GM21786 (cell line): ENCODE data around the gene RTN1.
"Not testable (repeated sequence)": the region's sequence is repeated elsewhere in the genome, so short reads cannot be mapped to it uniquely, and the experiment has no call there.

Source experiments
- ATAC-seq: cut with Tn5 transposase; IDR thresholded peaks from one replicate; pipeline ENCODE4 v1.9.1; 2021; ENCODE audit not compliant: unreplicated experiment

RTN1 gene

DNA sequence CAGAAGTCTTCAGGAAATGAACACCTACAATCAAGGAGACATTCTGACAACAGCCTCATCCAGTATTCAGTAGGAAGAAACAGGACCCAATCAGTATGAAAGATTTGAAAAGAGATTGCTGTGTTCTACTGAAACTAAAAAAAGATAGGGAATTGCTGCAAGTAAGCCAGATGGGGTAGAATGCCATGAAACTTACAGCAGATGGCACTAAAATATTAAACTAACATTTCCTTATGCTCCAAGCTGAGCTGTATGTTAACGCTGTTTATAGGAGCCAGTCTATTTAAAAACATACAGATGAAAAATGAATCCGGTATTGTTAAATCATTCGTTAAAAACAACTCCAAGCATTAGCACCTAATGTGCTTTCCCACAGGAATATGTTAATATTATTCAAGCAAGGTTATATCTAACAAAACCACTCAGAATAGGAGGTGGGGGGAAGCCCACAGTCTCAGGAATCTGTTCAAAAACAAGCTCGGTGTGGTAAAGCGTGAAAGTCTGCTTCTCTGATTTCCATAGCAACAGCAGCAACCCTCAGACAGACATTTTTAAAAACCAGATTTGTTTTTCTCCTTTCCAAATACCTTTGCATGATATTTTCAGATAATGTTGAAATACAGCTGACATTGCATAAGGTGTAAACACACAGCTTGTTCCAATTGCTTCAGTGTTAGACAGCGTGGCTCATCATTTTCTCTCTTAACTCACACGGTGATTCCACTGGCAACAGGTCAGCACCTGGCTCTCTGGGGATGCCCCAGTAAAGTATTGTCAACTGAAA lies 162.6 kb downstream of the RTN1 start:
- no peak for ATAC-seq

DNA sequence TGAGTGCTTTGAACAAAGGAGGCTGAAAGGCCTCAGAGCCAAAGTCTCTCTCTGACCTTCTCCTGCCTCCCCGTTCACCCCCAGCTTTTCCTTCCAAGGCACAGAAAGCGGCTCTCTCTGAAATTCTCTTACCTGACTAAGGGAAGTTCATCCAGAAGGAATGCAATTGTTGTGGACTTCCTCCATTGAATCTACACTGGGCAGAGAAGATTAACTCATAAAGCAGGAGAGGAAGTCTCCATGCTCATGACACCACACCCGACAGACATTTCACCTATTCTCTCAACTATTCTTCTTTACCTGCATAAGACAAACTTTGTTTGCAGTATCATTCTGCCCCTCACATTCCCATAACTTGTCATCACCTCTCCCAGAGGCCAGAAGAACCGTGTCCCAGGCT lies 164.7 kb downstream of the RTN1 start:
- ATAC-seq: no peak

DNA sequence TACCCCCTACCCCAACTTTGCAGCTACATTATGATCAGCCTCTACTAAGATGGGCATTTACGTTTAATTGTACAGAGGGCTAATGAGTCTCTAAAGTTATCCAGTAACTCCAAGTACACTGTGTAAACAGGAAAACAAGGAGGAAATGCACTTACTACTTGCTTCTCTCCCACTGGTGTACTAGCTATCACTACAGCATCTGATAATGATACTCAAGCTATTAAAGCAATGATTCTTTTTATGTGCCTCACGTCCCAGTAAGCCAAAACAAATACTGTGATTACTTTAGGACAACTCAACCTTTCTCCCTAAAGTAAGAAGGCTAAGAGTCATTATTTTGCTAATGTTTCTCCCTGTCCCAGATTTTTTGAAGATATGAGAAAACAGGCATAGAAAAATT lies 165.3 kb downstream of the RTN1 start:
- no peak for ATAC-seq

DNA sequence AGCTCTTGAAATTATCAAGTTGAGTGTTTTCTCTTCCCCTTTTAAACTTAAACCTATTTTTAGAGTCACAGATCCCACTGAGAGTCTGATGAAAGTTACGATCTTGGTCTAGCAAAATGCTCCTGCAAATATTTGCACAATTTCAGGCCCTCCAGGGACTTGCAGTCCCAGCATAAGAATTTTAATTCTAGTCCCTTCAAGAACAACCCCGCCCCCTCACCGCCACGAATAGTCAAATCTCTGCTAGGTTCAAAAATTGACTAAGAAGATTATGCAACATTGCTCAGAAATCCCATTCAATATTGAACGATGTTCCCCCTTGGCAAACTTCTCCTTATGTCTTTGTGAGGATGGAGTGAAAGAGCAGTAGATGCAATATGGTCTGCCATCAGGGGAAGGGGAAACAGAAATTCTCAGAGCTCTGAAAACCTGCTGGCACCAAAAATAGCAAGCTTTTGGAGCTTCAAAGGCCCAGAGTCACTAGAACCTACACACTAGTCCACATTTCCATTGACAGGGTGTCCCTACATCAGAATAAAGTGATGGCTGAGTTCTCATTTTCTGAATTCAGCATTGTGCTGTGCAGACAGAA lies 166.4 kb downstream of the RTN1 start:
- no peak for ATAC-seq

DNA sequence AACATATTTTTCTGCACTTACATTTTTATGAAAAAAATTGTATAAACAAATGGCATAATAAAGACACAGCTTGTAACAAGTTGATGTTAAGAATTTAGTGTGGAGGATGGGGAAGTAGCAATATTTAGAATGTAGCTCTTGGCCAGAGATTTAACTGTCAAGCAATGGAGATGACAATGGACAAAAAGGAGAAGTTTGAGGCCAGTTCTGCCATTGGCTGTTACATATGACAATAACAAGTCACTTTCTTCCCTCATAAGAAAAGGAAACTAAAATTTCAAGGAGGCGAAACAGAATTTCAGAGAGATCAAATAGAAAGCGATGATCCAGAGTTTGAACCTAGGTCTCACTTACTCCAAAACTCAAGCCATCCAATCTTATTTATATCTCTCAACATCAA lies 171.1 kb downstream of the RTN1 start:
- ATAC-seq: no peak

DNA sequence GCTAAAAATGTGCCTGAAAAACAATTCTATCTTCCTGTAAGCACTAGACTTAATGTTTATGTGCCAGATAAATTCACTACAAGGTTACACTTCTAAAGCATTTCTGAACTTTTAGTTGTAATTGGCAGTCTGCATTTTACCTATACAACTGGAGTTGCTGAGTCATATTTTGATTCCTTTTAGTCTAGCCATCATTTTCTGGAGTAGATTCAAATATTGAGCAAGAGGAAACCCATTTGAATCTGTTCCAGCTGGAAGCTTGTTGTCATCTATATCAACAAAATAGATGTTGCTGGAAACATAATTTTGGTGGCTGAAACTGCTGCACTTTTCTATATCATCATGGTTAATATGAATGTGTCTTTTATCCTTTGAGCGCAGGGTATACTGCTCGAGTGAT lies 171.8 kb downstream of the RTN1 start:
- no peak for ATAC-seq

DNA sequence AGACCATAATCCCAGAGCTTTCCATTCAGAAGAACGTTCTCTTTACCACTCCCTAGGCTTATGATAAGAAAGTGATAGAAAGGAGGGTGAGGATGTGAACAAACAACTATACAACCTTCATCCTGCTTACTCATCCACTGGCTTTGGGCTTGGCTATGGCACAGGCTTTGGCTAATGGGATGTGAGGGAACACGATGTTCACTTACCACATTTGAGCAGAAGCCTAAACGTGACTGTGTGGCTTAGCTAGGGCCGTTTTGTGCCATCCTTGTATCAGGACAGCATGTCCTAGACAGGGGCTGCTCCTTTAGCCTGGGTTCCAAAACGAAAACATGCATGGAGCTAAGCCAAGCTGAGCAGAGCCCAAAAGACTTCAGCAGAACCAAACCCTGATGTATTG lies 175.4 kb downstream of the RTN1 start:
- no peak for ATAC-seq

DNA sequence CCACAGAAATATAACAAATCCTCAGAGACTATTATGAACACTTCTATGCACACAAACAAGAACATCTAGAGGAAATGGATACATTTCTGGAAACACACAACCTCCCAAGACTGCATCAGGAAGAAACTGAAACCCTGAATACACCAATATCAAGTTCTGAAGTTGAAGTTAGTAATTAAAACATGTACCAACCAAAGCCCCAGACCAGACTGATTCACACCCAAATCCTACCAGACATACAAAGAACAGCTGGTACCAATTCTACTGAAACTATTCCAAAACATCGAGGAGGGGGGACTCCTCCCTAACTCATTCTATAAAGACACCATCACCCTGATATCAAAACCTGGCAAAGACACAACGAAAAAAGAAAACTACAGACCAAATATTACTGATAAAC lies 179.3 kb downstream of the RTN1 start:
- no peak for ATAC-seq

DNA sequence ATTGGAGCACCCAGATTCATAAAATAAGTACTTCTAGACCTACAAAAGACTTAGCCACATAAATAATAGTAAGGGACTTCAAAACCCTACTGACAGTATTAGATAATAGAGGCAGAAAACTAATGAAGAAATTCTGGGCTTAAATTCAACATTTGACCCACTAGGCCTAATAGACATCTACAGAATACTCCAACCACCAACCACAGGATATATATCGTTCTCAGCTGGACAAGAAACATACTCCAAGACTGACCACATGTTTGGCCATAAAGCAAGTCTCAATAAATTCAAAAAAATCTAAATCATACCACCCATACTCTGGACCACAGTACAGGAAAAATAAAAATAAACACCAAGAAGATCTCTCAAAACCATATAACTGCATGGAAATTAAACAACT lies 180.2 kb downstream of the RTN1 start:
- ATAC-seq: no peak

DNA sequence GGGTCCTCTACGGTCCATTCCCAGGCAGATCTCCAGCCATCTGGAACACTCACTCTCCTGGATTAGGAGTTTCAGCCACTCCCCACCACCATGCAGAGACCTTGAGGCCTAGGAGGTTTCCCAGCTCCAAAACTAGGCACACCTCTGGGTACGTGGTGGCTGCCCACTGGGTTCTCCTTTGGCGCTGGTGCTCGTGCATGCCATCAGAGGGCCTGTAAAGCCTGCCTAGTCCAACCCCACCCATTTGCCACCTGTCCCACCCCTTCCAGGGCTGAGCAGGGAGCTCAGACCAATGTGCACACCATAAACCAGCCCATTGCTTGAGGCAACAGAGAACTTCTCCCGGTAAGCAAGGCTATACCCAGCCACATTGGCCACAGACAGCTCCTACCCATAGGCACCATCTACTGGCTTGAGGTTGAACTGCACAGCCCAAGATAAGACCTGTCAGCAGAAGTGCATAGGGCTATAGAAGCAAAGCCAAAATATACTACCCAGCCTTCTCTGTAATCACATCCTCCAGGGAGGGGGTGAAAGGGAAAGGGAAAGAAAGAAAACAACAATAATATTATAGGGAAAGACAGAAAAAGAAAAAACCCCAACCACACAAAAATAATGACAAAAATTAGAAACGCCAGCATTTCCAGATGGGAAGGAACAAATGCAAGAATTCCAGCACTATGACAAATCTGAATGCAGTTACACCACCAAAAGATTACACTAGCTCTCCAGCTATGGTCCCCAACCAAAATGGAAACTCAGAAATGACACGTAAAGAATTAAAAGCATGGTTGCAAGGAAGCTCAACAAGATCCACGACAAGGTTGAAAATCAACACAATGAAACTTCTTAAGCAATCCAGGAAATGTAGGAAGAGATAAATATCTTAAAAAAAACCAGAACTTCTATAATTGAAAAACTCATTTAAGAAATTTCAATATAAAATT lies 182.1 kb downstream of the RTN1 start:
- ATAC-seq: peak; percentile 99

DNA sequence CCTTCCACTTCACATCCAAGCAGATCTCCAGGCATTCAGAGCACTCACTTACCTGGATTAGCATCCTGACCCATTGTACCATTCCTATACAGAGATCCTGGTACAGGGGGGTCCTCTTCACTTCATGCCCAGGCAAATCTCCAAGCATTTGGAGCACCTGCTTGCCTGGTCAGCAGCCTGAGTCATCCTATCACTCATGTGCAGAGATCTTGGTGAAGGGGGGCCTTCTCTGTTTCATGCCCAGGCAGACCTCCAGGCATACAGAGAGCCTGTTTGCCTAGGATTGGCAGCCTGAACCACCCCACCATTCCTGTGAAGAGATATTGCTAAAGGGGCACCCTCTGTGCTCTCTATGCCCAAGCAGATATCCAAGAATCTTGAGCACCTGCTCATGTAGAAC lies 182.9 kb downstream of the RTN1 start:
- ATAC-seq: no peak

DNA sequence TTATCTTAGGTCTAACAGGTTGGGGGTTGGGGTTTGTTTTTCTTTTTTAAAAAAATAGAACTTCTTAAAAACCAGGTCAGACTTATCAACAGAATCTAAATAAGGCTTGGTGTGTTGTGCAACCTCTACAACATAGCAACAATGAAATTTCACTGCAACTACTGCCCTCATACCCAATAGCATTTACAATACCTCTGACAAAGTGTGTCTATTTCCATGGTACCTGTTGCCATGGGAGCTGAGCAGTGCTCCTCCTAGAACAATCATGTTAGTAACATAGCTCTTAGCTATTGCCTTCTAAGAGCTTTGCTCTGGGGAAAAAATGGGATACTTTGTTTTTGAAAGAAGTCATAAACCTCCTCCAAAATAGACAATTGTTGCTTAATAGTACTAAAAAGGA lies 190.7 kb downstream of the RTN1 start:
- no peak for ATAC-seq

DNA sequence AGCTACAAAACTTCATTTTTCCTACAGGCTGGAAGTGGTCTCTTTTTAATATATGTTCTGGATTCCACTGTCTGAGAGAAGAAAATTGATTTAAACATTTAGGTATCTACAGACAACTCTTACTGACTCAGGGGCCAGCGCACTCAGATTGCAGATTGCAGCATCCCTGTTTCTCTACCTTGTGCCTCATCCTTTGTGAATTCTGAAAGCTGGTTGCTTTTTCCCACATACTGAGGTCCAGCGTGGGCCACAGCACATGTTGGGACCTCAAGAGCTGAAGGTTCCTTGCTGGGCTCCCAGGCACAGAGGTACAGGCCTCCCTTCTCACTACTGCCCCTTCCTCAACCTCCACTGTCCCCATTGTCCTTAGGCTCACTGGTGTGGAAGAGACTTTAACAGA lies 192.2 kb downstream of the RTN1 start:
- no peak for ATAC-seq

DNA sequence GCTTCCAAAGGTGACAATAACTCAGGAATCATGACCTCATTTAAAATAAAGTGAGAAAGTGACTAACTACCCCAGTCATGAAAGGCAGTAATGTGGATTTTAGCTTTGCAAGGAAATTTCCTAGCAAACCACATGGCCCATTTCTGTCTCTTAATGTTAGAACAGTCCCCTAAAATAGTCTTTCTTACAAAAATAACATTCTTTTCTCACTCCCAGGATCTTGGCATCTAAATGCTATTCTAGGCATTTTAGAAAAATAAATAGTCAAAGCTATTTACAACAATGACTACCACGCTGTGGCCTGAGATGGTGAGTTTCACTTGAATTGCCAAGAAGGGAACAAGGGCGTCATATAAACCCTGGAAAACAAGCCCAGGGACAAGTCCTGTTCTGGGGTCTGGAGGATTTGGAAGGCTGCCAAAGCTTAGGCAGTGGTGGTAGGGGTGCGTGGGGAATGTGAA lies 192.8 kb downstream of the RTN1 start:
- no peak for ATAC-seq

DNA sequence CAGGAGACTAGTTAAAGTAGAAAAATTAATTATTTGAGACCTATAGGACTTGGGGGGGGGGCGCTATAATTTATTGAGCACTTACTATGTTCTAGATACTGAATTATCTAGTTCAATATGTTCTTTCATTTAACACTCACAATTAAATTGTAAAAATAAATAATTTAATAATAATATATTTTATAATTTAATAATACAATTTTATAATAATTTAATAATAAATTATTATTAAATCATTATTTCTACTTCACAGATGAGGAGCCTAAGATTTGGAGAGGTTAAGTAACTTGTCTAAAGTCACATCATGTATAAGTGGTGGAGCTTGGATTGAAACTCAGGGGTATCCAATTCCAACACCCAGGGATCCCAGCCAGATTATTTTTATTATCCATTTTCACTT lies 195.2 kb downstream of the RTN1 start:
- no peak for ATAC-seq

DNA sequence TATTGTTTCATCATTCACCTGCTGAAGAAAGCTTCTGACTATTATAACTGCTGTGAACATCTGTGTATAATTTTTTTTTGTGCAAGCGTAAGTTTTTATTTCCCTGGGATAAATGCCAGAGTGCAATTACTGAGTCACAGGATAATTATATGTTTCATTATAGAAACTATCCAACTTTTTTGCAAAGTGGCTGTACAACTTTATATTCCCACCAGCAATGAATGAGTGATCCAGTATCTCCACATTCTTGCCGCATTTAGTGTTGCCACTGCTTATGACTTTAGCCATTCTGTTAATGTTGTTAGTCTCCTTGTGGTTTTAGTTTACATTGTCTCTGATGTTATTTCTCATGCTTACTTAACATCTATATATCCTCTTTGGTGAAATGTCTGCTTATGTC lies 205.8 kb downstream of the RTN1 start:
- ATAC-seq: no peak

DNA sequence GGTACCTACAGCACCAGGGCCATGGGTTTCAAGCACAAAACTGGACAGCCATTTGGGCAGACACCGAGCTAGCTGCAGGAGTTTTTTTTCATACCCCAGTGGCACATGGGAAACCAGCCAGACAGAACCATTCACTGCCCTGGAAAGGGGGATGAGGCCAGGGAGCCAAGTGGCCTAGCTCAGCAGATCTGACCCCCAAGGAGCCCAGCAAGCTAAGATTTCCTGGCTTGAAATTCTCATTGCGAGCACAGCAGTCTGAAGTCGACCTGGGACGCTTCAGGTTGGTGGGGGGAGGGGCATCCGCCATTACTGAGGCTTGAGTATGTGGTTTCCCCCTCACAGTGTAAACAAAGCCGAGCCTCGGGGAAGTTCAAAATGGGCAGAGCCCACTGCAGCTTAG lies 212.8 kb downstream of the RTN1 start:
- ATAC-seq: no peak

DNA sequence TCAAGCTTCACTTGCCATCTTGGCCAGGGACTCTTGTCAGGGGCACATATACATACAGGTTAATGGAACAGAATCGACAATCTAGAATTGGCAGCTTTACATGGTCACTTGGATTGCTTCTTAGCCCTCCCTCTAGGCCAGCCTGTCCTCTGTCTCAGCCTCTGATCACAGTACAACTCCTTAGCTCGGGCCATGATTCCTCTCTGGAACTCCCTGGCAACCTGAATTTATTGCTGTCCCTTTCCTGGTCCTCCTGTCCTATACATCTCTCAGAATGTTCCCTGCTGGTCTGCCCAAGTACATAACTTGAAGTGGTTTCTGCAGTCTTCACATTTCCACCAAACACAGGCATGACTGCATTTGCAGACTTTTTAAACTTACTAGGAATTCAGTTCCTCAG lies 214.1 kb downstream of the RTN1 start:
- ATAC-seq: no peak

DNA sequence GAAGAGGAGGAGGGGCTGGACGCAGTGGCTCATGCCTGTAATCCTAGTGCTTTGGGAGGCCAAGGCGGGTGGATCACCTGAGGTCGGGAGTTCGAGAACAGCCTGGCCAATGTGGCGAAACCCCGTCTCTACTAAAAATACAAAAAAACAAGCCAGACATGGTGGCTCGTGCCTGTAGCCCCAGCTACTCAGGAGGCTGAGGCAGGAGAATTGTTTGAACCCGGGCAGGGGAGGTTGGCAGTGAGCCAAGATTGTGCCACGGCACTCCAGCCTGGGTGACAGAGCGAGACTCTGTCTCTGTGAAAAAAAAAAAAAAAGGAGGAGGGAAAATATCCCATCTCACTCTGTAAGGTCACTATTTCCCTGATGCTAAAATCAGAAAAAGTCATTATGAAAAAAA lies 216.4 kb downstream of the RTN1 start:
- not testable (repeated sequence) for ATAC-seq

DNA sequence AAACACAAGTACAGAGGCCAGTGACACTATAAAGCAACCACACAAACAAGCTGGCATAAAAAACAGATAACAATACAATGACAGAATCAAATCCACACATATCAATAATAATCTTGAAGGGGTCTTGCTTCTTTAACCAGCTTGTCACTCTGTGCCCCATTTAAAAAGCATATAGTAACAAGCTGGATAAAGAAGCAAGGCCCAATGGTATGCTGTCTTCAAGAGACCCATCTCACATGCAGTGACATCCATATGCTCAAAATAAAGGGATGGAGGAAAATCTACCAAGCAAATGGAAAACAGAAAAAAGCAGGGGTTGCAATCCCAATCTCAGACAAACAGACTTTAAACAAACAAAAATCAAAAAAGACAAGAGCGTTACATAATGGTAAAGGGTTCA lies 223.7 kb downstream of the RTN1 start:
- not testable (repeated sequence) for ATAC-seq

DNA sequence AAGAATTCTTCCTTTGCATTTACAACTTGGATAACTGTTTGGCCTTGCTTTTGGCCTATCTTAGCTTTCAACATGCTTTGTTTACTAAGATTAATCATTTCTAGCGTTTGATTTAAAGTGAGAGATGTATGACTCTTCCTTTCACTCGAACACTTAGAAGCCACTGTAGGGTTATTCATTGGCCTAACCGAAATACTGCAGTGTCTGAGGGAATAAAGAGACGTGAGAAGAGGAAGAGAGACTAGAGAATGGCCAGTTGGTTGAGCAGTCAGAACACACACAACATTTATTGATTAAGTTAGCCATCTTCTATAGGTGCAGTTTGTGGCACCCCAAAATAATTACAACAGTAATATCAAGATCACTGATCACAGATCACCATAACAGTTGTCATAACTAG lies 231.7 kb downstream of the RTN1 start:
- ATAC-seq: peak; percentile 74

DNA sequence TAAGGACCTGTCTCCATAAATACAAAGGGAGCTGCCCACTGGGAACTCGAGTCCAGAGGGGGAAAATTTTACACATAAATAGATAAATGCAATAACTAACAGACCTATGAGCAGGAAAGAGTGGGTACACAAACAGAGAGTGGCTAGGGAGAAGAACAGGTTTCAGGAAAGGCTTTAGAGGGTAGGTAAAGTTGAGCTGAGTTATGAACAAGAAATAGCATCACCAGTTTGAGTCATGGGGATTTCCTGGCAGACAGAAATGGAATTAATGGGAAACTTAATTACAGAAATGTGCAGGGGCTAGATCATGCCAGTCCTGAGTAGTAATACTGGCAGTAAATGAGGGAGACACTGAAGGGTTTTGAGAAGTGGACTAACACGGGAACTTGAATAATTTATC lies 236.0 kb downstream of the RTN1 start:
- no peak for ATAC-seq
